ENCODE data around the gene SH3GL1. TPM values are rescaled to one million over a fixed set of nuclear protein-coding genes. Genes with fewer than 3 reads are reported as not detected.

Gene SH3GL1
- polyA plus RNA-seq, 1 experiment = 89.4 TPM

DNA sequence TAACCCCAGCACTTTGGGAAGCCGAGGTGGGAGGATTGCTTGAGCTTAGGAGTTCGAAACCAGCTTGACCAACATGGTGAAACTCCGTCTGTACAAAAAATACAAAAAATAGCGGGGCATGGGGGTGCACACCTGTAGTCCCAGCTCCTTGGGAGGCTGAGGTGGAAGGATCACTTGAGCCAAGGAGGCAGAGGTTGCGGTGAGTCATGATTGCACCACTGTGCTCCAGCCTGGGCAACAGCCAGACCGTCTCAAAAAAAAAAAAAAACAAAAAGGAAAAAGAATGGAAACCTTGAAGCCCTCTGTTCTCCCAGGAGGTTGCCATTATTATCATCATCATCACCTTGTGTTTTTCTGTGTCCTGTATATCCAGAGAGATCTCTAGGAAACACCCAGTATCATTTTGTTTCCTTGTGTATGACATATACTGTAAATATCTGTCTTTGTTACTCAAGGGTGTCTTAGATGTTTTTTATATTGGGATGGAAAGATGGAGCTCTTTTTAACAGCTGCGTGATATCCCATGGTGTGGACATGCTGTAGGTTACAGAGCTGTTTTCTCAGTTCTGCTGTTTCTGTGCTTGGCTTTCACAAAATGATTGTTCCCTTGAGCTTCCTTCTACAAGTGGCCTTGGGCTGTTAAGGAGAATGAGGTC, 13.9 kb upstream of the SH3GL1 start:
- no peak for DNase-seq (ENCODE audit: low read depth)
- ChIA-PET POLR2A (interaction anchor here (0.7 kb wide), 1 partner anchor 30 kb away, joined by 12 read pairs; no protein-coding TSS in a partner anchor), CTCF (interaction anchor here (1.0 to 4.7 kb wide), 5 partner anchors 8 to 61 kb away, joined by 3 to 17 read pairs (median 5); partner anchors contain the start of genes CHAF1A and SH3GL1)
- Histone ChIP-seq H3K4me3 (ENCODE audit: low read depth, low read length) (no peak overlapping the region), H3K27me3 (ENCODE audit: control insufficient read depth, insufficient read depth, low read length) (no peaks in the 10 kb centered on the region), H3K36me3 (ENCODE audit: control insufficient read depth, insufficient read depth, low read length) (peaks cover 3% of the 10 kb centered on the region; the same call in 1 of the 2 replicates)
- TF ChIP-seq, protein P1, sequence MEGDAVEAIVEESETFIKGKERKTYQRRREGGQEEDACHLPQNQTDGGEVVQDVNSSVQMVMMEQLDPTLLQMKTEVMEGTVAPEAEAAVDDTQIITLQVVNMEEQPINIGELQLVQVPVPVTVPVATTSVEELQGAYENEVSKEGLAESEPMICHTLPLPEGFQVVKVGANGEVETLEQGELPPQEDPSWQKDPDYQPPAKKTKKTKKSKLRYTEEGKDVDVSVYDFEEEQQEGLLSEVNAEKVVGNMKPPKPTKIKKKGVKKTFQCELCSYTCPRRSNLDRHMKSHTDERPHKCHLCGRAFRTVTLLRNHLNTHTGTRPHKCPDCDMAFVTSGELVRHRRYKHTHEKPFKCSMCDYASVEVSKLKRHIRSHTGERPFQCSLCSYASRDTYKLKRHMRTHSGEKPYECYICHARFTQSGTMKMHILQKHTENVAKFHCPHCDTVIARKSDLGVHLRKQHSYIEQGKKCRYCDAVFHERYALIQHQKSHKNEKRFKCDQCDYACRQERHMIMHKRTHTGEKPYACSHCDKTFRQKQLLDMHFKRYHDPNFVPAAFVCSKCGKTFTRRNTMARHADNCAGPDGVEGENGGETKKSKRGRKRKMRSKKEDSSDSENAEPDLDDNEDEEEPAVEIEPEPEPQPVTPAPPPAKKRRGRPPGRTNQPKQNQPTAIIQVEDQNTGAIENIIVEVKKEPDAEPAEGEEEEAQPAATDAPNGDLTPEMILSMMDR (IDR thresholded peaks at IDR 0.05; ENCODE audit: insufficient read depth, low read depth, low read length) = no peak

DNA sequence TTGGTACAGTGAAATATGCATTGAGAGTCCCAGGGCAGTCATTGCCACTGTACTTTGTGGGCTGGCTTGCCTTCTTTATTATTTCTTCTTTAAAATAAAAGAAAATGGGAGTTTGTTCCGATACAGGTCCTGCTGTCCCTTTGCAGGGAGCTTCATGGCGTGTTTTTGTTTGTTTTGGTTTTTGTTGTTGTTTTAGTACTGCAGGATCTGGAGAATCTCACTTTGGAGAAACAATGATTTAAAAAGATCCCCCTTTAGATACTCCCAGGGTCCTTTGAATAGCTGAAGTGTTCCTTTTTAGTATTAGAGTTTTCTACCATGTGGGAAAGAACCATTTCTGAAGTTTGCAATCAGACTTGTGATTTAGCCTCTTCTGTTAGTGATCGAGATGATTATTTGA, 13.2 kb upstream of the SH3GL1 start:
- no peak for DNase-seq (ENCODE audit: low read depth)
- TF ChIP-seq, protein P1 (IDR thresholded peaks at IDR 0.05; ENCODE audit: insufficient read depth, low read depth, low read length) = no peak
- Histone ChIP-seq H3K4me3 (ENCODE audit: low read depth, low read length) (no peak overlapping the region), H3K27me3 (ENCODE audit: control insufficient read depth, insufficient read depth, low read length) (no peaks in the 10 kb centered on the region), H3K36me3 (ENCODE audit: control insufficient read depth, insufficient read depth, low read length) (peaks cover 3% of the 10 kb centered on the region; the same call in 1 of the 2 replicates)
- ChIA-PET POLR2A (interaction anchor here (0.7 kb wide), 1 partner anchor 30 kb away, joined by 12 read pairs; no protein-coding TSS in a partner anchor), CTCF (interaction anchor here (1.1 to 2.2 kb wide), 2 partner anchors 10 to 11 kb away, joined by 3 to 5 read pairs; partner anchors contain the start of gene CHAF1A)

DNA sequence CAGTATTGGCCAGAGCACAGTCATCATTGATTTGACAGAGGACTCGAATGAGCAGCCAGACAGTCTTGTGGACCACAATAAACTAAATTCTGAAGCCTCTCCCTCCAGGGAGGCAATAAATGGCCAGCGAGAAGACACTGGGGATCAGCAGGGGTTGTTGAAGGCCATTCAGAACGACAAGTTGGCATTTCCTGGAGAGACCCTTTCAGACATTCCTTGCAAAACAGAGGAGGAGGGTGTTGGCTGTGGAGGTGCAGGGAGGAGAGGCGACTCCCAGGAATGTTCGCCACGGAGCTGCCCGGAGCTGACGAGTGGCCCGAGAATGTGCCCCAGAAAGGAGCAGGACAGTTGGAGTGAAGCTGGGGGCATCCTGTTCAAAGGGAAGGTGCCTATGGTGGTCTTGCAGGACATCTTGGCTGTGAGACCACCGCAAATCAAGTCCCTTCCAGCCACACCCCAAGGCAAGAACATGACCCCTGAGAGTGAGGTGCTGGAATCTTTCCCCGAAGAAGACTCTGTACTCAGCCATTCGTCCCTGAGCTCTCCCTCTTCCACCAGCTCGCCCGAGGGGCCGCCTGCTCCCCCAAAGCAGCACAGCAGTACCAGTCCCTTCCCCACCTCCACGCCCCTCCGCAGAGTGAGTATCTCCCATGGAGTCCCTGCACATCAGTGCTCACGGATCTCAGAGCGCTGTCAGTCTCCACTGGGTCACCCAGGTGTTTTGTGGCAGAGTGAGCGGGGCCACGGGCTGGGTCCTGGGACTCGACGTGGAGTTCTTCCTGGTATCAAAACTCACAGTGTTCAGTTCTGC, 9.0 kb upstream of the SH3GL1 start:
- no peak for DNase-seq (ENCODE audit: low read depth)
- Histone ChIP-seq H3K27me3 (ENCODE audit: control insufficient read depth, insufficient read depth, low read length) (no peaks in the 10 kb centered on the region), H3K36me3 (ENCODE audit: control insufficient read depth, insufficient read depth, low read length) (peaks cover 3% of the 10 kb centered on the region; the same call in 1 of the 2 replicates), H3K4me3 (ENCODE audit: low read depth, low read length) (no peak overlapping the region)
- ChIA-PET CTCF (no interaction called here), POLR2A (no interaction called here)
- TF ChIP-seq, protein P1 (IDR thresholded peaks at IDR 0.05; ENCODE audit: insufficient read depth, low read depth, low read length) = no peak

DNA sequence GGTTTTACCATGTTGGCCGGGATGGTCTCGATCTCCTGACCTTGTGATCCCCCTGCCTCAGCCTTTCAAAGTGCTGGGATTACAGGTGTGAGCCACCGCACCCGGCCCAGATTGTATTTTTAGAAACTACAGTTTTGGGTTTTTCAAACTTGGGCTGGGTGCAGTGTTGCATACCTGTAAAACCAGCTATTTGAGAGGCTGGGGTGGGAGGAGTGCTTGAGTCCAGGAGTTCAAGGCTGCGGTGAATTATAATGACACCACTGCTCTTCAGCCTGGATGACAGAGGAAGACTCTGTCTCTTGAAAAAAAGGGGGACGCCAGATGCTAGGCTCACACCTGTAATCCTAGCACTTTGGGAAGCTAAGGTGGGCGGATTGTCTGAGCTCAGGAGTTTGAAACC, 6.3 kb upstream of the SH3GL1 start:
- CTCF ChIA-PET = interaction anchor here (0.9 to 1.5 kb wide), 3 partner anchors 8 to 35 kb away, joined by 3 to 5 read pairs (median 3); no protein-coding TSS in a partner anchor

More for the DNA sequence above, 6.3 kb upstream of the SH3GL1 start:
- POLR2A ChIA-PET = no interaction called here
- TF ChIP-seq, protein P1 (IDR thresholded peaks at IDR 0.05; ENCODE audit: insufficient read depth, low read depth, low read length) = no peak
- H3K27me3 ChIP-seq (ENCODE audit: control insufficient read depth, insufficient read depth, low read length) = no peaks in the 10 kb centered on the region
- peaks cover 1% of the 10 kb centered on the region; the same call in 1 of the 2 replicates for H3K36me3 ChIP-seq (ENCODE audit: control insufficient read depth, insufficient read depth, low read length)
- DNase-seq (ENCODE audit: low read depth) = no peak
- no peak overlapping the region for H3K4me3 ChIP-seq (ENCODE audit: low read depth, low read length)

All from BJ (cell line).